ENCODE data around the gene NSG1.
"Not testable (repeated sequence)": the region's sequence is repeated elsewhere in the genome, so short reads cannot be mapped to it uniquely, and the experiment has no call there.

NSG1 gene

DNA sequence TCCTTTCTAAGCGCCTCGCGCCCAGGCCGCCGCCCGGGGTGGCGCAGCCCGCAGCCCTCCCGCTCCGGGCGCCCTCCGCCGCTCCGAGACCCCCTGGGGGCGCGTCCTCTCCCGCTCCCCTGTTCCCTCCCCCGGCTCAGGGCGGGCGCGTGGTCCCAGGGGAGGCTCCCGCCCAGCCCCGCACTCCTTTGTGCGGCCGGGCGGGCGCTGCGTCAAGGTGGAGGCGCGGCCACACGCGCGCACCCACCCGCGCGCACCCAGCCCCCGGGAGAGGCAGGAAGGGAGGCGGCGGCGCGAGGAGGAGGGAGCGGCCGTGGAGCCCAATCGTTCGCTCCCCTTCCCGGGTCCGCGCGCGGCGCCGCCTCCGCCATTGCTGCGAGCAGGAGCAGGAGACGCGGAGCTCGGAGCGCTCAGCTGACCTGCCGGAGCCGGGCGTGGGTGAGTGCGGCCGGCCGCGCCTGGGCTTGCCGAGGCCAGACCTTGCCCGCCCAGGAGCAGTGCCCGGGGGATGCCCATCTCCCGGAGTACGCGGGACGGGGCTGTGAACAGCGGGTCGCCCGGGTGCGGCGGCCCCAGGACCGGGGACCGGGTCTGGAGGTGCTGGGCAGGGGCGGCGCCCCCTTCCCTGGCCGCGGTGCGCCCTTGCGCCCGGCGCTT, at the start of gene NSG1:
NSG1 (plus strand) TSS at position 367 of the 657 bp plus-strand sequence. CDS start 528 bp downstream, outside the sequence.
- no peak for DNase-seq

- no peak for DNase-seq
Measured at GRCh38 chr4:4338210-4339001, 48.5 kb upstream of the NSG1 start.

DNA sequence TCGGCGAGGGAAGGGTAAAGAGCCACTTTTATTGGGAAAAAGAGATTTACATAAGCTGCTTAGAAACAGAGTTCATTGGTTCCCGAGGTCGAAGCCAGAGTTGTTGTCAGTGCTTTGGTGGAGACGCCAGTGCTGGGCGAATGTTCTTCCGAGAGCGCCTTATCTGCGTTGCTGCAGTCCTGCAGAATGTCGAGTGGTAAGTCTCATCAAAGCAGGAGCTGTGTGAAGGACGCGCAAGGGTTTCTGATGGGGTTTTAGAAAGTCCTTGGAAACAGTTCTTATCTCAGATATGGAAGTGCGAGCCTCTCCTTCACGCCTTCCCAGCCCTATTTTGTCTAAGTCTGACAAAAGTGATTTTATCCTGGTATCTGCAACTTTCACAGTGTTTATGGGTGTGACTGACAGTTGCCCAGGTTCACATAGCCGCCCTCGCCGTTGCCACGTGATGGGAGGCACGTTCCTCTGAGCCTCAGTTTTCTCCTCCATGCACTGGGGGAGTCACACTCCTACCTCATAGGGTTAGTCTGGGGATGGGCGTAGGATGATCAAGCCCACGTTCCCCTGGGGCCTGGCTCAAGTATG, 47.3 kb upstream of the NSG1 start:
- DNase-seq = no peak

DNA sequence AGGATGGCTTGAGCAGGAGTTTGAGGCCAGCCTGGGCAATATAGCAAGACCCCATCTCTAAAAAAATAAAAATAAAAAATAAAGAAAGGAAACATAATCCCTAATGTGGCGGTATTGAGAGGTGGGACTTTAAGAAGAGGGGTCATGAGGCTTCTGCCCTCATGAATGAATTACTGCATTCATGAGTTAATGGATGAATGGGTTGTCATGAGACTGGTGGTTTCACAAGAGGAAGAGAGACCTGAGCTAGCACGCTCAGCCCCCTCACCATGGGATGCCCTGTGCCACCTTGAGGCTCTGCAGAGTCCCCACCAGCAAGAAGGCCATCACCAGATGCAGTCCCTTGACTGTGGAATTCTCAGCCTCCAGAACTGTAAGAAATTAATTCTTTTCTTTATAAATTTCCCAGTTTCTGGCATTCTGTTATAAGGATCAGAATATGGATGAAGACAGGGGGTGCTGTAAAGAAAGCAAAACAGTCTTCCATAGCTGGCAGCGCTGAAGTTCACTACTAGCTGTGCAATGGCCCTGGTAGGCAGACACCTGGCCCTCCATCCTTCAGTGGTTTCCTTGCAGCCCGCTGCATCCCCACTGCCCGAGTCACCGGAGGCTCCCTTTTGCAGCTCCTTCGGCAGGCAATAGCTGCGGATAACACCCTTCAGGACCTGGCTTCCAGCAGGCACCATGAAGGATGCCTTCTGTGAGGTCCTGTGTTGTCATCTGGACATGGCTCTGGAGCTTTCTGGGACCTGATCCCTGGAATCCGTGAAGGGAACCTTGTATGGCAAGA, 44.8 kb upstream of the NSG1 start:
- DNase-seq = no peak

DNA sequence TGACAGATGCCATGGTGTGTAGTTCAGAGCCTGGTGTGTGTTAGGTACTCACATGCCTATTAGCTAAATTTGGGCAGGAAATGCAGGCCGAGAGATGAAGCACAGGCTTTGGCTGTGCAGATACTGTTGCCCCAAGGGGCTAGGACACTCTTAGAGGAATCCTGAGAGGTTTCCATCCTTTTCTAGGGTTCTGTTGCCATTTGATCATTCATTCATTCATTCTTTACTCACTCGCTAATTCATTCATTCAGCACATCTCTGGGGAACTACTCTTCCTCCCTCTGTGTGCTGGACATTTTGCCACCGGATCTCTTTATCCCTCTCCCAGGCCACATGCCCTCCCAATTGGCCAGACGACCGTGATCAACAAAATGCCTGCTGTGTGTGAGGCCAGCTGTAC, 43.9 kb upstream of the NSG1 start:
- no peak for DNase-seq

GRCh38 chr4:4344915-4345527, 41.9 kb upstream of the NSG1 start:
- no peak for DNase-seq

- no peak for DNase-seq
Measured at GRCh38 chr4:4347585-4347984, 39.3 kb upstream of the NSG1 start.

GRCh38 chr4:4348585-4348984, 38.3 kb upstream of the NSG1 start:
- not testable (repeated sequence) for DNase-seq

DNA sequence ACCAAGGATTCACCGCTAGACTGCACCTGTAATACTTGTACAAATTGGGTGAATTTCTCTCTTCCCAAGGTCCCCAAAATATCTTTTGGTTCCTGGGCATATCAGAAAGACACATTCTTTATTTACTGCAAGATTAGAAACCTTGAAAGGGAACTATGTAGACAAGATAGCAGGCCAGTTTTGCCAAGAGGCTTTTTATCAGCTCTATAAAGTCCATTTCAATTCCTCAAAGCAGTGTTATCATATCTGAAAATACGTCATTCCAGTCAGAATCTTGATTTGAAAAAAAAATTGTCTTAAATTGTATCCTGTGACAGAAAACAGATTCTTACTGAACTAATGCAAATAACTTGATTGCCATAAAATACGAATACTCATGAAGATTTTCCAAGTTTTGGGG, 37.0 kb upstream of the NSG1 start:
- no peak for DNase-seq

DNA sequence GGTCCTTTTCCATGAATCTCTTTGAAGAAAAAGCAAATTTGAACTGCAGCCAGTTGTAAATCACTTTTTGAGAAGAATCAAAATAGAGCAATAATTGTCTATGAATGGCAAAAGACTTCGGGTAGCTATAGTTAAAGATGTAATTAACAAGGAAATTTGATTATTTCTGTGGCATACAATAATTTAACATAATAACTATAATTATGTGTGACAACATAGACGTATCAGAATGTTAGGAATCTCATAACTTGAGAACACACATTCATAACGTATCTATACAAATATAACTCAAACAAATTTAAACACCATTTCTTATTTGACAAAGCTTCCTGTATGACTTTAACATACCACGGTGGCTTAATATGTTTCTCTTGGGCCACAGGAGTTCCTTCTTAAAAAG, 36.0 kb upstream of the NSG1 start:
- DNase-seq = no peak

DNA sequence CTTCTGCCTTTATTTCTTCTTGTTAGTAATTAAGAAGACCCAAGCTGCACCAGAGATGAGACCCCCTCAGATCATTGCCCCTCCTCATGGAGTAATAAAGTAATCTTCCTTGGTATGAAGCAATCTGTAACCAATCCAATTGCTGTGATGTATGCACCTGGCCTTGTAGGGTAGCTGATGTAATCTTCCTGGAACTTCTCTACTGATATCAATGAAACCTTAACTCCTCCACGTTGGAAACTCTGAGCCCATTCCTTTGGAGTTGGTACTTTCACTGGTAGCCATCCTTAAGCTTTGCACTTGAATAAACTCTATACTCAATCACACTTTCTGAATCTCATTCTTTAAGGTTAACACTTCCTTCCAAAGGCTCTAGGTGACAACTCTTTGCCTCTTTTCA, 31.6 kb upstream of the NSG1 start:
- DNase-seq = no peak

DNA sequence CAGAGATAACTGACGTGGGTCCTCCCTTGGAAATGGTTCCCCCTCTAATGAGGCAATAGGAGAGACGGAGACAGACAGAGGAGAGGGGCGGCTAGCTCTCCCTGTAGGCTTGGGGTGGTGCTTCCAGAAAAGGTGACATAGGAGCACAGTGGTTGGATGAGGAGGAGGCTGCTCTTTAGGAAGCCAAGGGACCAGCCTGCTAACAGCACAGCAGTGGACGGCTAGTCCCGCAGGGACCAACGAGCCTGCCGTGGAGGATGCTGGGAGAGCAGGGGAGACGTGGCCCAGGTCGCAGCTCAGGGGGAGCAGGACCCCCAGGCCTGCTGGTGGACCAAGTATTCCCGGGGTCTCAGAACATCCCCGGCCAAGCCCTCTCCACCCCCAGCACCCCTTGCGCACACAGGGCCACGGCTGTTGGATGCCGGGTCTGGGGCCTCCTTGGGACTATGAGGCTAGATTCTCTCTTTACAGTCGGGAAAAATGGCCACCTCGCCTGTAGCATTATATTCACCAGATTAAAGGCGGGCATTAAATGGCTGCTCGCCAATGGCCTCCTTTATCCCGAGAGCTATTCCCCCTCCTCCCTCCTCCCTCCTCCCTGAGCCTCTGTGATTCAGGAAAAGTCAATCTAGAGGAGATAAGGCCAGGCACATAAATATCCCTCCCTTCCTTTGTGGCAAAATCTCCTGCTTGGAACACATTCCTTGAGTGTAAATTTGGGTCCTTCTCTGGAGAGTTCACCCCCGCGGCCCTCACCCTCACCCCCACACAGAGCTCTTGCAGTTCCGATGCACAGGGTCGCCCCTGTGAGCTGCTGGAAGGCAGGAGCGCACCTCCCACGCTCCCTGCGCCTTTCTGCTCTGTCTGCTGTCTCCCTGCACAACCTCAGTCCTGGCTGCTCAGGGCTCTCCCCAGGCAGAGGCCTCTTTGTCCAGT, 30.5 kb upstream of the NSG1 start:
- DNase-seq = no peak

DNA sequence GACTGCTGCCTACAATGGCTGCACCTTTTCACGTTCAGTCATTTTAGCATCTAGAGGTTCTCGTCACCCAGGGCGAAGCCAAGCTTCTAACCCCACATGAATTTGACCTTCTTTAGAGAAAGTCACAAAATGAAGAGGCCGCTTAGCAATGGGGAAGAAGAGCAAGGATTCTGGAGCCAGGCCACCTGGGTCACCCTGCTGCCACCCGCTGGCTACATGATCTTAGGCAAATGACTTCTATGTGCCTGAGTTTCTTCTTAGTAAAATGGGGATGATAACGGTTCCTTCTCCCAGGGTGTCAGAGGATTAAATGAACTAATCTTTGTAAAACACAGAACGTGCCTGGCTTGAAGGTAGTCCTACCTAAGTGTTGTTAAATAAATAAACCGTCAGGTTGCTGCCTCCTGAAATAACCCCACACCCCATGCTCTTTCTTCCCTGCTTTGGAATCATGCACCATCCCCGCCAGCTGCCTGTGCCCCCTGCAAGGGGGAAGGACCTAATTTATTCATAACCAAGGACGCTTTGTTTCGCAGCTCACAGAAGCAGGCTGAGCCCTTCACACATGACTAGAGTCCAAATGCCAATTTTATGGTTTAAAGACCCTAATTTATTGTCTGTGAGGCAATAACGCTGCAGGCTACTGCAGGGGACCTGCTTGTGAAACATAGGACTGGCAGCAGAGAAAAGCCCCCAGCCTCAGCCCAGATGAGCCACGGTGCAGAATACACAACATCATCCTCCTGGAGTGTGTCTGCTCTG, 28.6 kb upstream of the NSG1 start:
- no peak for DNase-seq

DNA sequence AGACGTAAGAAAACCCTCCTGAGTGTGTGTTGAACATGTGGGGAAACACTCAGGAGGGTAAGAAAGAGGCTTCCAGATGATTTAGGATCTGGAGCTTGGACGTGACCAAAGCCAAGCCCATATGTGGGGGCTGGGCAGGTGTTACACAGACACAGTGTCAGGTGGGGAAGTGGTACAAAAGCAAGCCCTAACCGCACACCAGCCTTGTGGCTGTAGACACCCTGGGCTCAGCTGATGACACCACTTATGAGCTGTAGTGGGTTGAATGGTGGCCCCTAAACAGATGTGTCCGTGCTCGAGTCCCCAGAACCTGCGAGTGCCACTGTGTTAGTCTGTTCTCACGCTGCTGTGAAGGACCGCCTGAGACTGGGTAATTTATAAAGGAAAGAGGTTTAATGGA, 25.0 kb upstream of the NSG1 start:
- DNase-seq = no peak

GRCh38 chr4:4362991-4363697, 23.8 kb upstream of the NSG1 start:
- DNase-seq = no peak

- no peak for DNase-seq
Measured at GRCh38 chr4:4364061-4364460, 22.8 kb upstream of the NSG1 start.

DNA sequence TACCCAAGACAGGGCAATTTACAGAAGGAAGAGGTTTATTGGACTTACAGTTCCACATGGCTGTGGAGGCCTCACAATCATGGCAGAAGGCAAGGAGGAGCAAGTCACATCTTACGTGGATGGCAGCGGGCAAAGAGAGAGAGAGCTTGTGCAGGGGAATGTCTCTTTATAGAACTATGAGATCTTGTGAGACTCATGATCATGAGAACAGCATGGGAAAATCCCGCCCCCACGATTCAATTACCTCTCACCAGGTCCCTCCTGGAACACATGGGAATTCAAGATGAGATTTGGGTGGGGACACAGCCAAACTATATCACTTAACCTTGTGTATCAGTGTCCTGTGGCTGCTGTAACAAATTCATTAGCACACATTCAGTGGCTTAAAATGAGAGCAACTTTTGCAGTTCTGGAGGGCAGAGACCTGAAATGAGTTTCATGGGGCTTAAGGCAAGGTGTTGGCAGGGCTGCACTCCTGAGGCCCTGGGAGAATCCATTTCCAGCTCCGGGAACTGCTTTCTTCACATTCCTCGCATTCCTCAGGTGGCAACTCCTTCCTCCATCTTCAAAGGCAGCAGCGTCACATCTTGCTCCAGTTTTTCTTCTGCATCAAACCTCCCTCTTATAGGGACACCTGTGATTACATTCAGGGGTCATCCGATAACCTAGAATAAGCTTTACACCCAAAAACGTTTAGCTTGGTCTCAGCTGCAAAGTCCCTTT, 22.3 kb upstream of the NSG1 start:
- no peak for DNase-seq

DNA sequence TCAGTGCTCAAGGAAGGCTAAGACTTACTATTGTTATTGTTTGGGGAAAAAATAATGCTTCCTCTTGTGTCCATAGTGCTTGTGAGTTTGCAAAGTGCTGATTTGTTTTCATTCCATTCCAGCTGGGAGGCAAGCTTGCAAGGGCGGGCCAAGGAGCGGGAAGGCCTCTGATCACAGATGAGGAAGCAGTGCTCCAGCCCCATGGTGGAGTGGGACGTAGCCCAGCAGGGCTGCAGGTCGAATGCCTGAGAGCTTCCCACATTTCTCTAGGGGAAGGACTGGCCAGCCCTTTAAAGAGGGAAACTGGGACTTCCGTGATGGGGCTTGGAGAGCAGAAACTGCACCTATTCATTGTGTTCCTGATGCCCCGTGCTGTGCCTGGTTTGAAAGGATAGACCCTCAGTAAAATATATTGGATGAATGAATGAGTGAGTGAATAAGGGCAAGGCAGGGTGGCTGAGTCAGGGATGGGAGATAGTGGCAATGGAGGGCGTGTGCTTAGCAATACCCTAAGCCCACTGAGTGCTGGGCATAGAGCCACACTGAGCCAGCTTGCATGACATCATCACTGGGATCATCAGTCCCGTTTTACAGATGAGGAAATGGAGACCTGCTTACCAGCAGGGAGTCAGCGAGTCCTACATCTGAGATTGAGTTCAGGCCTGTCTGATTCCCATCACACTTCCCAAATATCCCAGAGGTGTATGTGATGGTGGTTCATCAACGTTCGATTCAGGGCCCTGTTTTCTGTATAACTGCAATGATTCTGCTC, 17.9 kb upstream of the NSG1 start:
- DNase-seq = no peak
